Skin epidermis (tissue), 12 donors: Measurements from ENCODE around the gene ADGRF5.
A peak's percentile ranks its signal among the peaks of the same experiment; 100 is the strongest.
"Not testable (repeated sequence)": the region's sequence is repeated elsewhere in the genome, so short reads cannot be mapped to it uniquely, and the experiment has no call there.

Source experiments
- H3K27ac ChIP-seq, 21 experiments: fragments of 200-600 bp; sonication (generic) in 11 of 21; one replicate each; pipeline ENCODE4 v1.5.0; 2020; ENCODE audit warnings: mild to moderate bottlenecking in 3 of 21, inconsistent platforms in 2 of 21, moderate library complexity in 2 of 21
- H3K4me3 ChIP-seq, 7 experiments: fragments of 200-600 bp; sonication (generic) in 2 of 7; one replicate each; pipeline ENCODE4 v1.5.0; 2020; ENCODE audit warnings: inconsistent platforms in 2 of 7, mild to moderate bottlenecking in 2 of 7, moderate library complexity in 1 of 7

ADGRF5 gene

DNA sequence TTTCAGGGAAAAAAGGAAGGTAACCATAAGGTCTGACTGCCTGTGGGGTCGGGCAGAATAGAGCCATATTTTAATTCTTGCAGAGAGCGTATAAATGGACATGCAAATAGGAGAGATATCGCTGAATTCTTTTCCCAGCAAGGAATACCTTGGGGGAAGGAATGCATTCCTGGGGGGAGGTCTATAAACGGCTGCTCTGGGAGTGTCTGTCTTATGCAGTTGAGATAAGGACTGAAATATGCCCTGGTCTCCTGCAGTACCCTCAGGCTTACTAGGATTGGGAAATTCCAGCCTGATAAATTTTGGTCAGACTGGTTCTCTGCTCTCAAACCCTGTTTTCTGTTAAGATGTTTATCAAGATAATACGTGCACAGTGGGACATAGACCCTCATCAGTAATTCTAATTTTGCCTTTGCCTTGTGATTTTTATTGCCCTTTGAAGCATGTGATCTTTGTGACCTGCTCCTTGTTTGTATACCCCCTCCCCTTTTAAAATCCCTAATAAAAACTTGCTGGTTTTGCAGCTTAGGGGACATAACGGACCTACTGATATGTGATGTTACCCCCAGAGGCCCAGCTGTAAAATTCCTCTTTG is 79.4 kb downstream of the ADGRF5 start:
- not testable (repeated sequence) for H3K27ac ChIP-seq, H3K4me3 ChIP-seq

DNA sequence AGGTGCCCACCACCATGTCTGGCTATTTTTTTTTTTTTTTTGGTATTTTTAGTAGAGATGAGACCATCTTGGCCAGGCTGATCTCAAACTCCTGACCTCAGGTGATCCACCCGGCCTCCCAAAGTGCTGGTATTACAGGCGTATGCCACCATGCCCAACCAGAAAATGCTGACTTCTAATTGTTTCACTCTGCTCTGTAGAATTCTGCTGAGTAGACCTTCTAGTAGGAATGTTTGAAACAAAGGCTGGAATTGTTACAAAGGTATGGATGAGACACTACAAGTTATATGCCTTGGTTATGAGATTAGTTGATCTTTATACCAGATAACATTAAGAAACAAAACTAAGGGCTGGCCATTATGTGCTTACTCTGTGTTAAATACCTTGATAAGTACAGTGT is 83.7 kb downstream of the ADGRF5 start:
- Histone ChIP-seq H3K4me3 (no peak overlapping the region), H3K27ac (no peak overlapping the region)

DNA sequence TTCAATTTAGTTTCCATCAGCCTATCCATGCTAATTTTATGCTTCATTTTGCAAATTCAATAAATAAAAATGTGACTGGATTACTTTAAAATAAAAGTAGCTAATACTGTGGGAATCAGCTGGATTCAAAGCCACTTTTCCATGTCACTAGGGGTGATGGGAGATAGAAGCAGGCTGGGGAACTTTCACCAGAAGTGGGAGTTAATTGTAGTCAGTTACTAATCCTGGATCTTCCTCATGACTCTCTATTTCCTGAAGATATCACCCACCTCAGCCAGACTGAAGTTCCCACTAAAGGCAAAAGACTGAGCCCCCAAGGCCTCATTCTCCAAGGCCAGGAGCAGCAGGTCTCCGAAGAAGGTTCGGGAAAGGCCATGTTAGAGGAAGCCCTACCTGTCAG is 86.7 kb downstream of the ADGRF5 start:
- H3K27ac ChIP-seq, H3K4me3 ChIP-seq: not testable (repeated sequence)

DNA sequence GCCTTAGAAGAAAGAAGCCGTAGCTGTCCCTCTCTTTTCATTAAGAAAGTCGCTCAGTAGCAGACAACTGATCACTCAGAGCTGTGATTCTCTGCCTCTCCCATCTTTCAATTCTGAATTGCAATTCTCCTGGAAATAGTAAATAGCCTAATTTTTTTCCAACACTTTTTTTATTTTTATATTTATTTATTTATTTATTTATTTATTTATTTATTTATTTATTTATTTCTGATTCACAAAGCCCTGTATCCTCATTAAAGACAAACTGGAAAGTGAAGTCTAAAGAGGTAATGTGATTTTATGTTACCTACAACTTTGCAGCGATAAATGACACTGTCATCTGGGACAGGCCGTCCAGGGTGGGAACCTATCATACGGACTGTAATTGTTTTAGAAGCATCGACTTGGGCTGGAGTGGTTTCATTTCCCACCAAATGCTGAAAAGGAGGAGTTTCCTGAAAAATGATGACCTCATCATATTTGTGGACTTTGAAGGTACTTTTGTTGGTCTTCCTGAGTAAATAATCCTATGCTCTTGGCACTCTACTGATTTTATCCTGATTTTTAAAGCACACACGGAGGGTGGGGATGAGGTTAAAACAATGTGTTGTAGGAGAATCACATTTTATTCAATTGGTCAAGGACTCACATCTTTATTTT is 87.4 kb downstream of the ADGRF5 start:
- H3K27ac ChIP-seq, H3K4me3 ChIP-seq: not testable (repeated sequence)

DNA sequence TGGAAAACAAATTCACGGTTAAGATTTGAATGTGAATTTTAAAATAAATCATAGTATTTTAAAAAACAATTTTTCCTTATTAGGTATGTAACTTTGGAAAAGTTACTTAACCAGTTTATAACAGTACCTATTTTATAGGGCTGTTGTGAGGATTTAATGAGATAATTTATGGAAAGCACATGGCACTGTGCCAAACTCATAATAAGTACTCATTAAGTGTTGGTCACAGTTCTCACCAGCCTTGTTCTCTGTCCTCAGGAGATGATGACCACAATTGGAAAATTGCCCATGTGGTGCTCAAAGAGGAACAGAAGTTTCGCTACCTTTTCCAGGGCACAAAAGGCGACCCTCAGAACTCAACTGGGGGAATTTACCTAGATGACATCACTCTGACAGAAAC is 88.9 kb downstream of the ADGRF5 start:
- H3K4me3 ChIP-seq: no peak overlapping the region
- H3K27ac ChIP-seq: no peak overlapping the region

DNA sequence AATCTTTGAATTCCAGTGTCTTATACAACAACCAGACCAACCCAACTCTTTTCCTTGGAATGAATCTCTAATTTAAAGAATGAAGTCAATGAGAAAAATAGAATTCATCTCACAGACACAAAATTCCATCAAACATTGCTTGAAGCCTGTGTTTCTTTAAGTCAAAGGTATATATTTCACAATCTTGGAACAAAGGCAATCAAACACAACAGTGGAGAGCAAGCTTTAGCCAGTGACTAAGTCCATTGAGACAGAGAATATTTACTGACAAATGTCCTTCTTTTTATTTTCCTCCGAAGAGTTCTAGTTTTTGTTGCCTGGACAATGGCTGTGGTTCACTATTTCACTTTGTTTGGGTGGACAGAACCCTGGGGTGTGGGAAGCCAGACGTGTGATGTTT is 92.8 kb downstream of the ADGRF5 start:
- Histone ChIP-seq H3K27ac (no peak overlapping the region), H3K4me3 (no peak overlapping the region)

DNA sequence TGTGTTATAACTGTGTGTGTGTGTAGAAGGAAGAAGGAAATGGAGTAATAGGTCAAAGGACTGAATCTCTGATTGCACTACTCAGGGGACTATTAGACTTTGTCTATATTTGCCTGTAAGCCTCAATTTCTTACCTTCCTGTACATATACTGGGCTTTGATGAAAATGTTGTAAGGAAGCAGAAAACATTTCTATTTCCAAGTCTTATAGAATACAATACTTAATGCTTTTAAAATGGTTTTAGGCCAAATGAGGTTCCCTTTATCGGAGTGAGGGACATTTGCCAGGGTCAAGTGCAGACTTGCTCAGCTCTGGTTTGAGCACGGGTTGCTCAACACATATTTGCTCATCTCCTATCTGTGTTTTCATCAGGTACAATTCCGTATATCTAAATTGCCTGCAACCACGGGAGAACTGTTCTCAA is 100.3 kb downstream of the ADGRF5 start:
- H3K27ac ChIP-seq: no peak overlapping the region
- H3K4me3 ChIP-seq: no peak overlapping the region

DNA sequence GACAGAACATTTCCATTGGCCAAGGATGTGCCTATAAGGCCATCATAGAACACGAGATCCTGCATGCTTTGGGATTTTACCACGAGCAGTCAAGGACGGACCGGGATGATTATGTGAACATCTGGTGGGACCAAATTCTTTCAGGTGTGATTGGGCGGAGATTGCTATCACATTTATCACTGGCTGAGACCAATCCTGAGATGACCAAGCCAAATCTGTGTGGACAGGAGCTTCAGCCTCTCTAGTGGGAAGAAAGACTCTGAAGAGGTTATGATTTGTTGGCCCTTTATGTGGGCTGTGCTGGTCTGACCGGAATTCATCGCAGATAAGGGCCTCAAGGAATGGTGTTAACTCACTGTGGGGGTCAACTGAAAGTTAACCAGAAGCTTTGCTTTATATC is 102.2 kb downstream of the ADGRF5 start:
- no peak overlapping the region for H3K4me3 ChIP-seq
- no peak overlapping the region for H3K27ac ChIP-seq

DNA sequence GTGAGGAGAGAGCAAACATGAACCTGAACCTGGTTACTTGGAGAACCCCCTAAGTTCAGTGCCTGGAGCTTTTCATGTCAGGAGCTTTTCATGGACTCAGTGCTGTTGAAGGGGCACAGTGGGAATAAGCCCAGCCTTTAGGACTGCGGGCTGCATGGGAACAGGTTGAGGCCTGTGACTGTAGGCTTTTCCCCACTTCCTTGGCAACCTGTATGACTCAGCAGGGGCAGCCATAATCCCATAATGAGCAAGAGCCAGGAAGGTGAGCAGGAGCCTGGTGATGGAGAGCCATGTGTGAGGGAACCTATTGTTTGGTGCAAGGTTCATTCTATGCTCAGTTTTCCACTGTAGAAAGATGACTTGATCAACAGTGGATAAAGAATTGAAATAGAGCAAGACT is 105.1 kb downstream of the ADGRF5 start:
- H3K4me3 ChIP-seq: no peak overlapping the region
- peak overlapping the region in 1 of 21 experiments; percentile 33 for H3K27ac ChIP-seq

DNA sequence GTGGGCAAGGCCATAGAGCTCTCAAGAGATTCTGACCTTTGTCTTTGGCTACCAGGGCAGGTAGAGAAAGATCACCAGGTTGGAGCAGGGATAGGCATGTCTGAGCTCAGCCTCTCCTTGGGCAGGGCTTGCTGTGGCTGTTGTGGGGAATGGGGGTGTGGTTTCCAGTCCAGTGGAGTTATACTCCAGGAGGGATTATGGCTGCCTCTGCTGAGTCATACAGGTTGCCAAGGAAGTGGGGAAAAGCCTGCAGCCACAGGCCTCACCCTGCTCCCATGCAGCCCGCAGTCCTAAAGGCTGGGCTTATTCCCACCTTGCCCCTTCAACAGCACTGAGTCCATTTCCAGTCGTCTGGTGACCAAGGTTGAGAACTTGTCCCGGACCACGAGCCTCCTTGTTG is 106.6 kb downstream of the ADGRF5 start:
- H3K4me3 ChIP-seq: no peak overlapping the region
- H3K27ac ChIP-seq: peak overlapping the region in 2 of 21 experiments; percentile 2 to 50

DNA sequence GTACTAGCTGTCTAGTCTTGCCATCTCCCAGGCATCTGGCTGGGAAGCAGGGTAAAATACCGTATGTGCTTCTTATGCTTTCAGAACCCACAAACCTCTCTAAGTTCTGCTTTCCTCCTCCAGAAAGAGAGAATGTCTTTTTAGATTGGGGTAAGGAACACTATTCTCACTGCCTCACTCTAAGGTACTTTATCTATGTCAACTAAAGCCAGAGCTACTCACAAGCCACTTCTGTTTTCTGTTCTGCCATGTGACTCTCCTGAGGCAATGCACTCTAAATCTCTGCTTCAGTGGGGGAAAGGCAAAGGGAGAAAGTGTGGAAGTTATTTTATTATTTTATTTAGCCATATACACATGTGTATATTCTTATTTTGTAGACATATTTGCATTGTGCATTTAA is 112.9 kb downstream of the ADGRF5 start:
- Histone ChIP-seq H3K4me3 (no peak overlapping the region), H3K27ac (no peak overlapping the region)
